Measurements from ENCODE around the gene SCAMP4. TPM values are rescaled to one million over a fixed set of nuclear protein-coding genes. Genes with fewer than 3 reads are reported as not detected.

SCAMP4 gene
- polyA plus RNA-seq, 1 donor from 2014 or later = 12.7 TPM

- no peak overlapping the region for H3K4me2 ChIP-seq (ENCODE audit: low read length)
- no peaks in the 10 kb centered on the region for H3F3A ChIP-seq (ENCODE audit: insufficient read depth, low read length, poor library complexity, severe bottlenecking)
- peaks cover 26% of the 10 kb centered on the region for H3K27me3 ChIP-seq (ENCODE audit: insufficient read depth, low read depth, low read length)
- no peak overlapping the region for H2AFZ ChIP-seq (ENCODE audit: low read depth, low read length)
- H3K9ac ChIP-seq (ENCODE audit: low read length) = no peak overlapping the region
- H3K27ac ChIP-seq (ENCODE audit: low read length) = no peak overlapping the region
- no peaks in the 10 kb centered on the region for H3K9me3 ChIP-seq (ENCODE audit: low read length)
- no peak for TF ChIP-seq EP300 (conservative IDR thresholded peaks at IDR 0.05; ENCODE audit: poor library complexity, severe bottlenecking)
- no peak for TF ChIP-seq REST (IDR thresholded peaks at IDR 0.05; ENCODE audit: borderline replicate concordance)
- TF ChIP-seq RAD21 (conservative IDR thresholded peaks at IDR 0.05) = no peak
- no peak for TF ChIP-seq POLR2AphosphoS5 (IDR thresholded peaks at IDR 0.05)
- TF ChIP-seq MXI1 (conservative IDR thresholded peaks at IDR 0.05; ENCODE audit: poor library complexity, severe bottlenecking) = no peak
- TF ChIP-seq SMC3 (conservative IDR thresholded peaks at IDR 0.05; ENCODE audit: poor library complexity) = no peak
- no peak for TF ChIP-seq CTCF (IDR thresholded peaks at IDR 0.05; ENCODE audit: poor library complexity, severe bottlenecking)
- no peak for TF ChIP-seq EZH2 (IDR thresholded peaks at IDR 0.05; ENCODE audit: borderline replicate concordance, insufficient read depth, low read length, poor library complexity, severe bottlenecking)
- TF ChIP-seq TAF1 (IDR thresholded peaks at IDR 0.05; ENCODE audit: low read depth) = no peak
- H3K79me2 ChIP-seq (replicated peaks; ENCODE audit: insufficient read depth, low read length) = no peaks in the 10 kb centered on the region
- H4K20me1 ChIP-seq (ENCODE audit: insufficient read depth) = no peaks in the 10 kb centered on the region
- H3K9me2 ChIP-seq (ENCODE audit: insufficient read depth, low read length) = no peaks in the 10 kb centered on the region
- no peaks in the 10 kb centered on the region for H3K36me3 ChIP-seq (ENCODE audit: insufficient read depth, low read length)
- H3K4me3 ChIP-seq (ENCODE audit: low read length) = no peak overlapping the region
Observed at GRCh38 chr19:1858412-1859081, 46.7 kb upstream of the SCAMP4 start.

- H3K4me3 ChIP-seq (ENCODE audit: low read length) = peak overlapping the region; percentile 66
- no peaks in the 10 kb centered on the region for H3K79me2 ChIP-seq (replicated peaks; ENCODE audit: insufficient read depth, low read length)
- TF ChIP-seq REST (IDR thresholded peaks at IDR 0.05; ENCODE audit: borderline replicate concordance) (no peak), EP300 (conservative IDR thresholded peaks at IDR 0.05; ENCODE audit: poor library complexity, severe bottlenecking) (no peak), SMC3 (conservative IDR thresholded peaks at IDR 0.05; ENCODE audit: poor library complexity) (no peak), POLR2AphosphoS5 (IDR thresholded peaks at IDR 0.05) (no peak)
- H3F3A ChIP-seq (ENCODE audit: insufficient read depth, low read length, poor library complexity, severe bottlenecking) = no peaks in the 10 kb centered on the region
- H2AFZ ChIP-seq (ENCODE audit: low read depth, low read length) = no peak overlapping the region
- H3K9ac ChIP-seq (ENCODE audit: low read length) = peak overlapping the region; percentile 55
- H3K27ac ChIP-seq (ENCODE audit: low read length) = no peak overlapping the region
- no peaks in the 10 kb centered on the region for H3K9me2 ChIP-seq (ENCODE audit: insufficient read depth, low read length)
- H3K4me2 ChIP-seq (ENCODE audit: low read length) = peak overlapping the region; percentile 48
- no peaks in the 10 kb centered on the region for H3K9me3 ChIP-seq (ENCODE audit: low read length)
- H3K27me3 ChIP-seq (ENCODE audit: insufficient read depth, low read depth, low read length) = peaks cover 26% of the 10 kb centered on the region
- no peaks in the 10 kb centered on the region for H3K36me3 ChIP-seq (ENCODE audit: insufficient read depth, low read length)
- no peaks in the 10 kb centered on the region for H4K20me1 ChIP-seq (ENCODE audit: insufficient read depth)
Observed at GRCh38 chr19:1859331-1859781, 45.8 kb upstream of the SCAMP4 start.
